OCI-LY1 (cell line): ENCODE measurements around the gene PRPF18.

ENCODE experiments used
- H2AFZ ChIP-seq: fragments of 200-600 bp; sonication (generic), shearing (Covaris generic); 2 replicates; pipeline ENCODE4 v1.6.0; 2014; ENCODE audit warnings: antibody characterized with exemption, mild to moderate bottlenecking, low read length
- H3F3A ChIP-seq: fragments of 200-600 bp; sonication (generic), shearing (Covaris generic); 2 replicates; pipeline ENCODE4 v1.6.0; 2014; ENCODE audit warnings: mild to moderate bottlenecking, antibody characterized with exemption, low read length, moderate library complexity; ENCODE audit not compliant: insufficient read depth
- H3K27ac ChIP-seq: fragments of 200-600 bp; sonication (generic); 2 replicates; pipeline ENCODE4 v1.5.1; 2014; ENCODE audit warnings: low read length, mixed run types, mild to moderate bottlenecking, low read depth; ENCODE audit not compliant: poor library complexity, severe bottlenecking
- H3K27me3 ChIP-seq: fragments of 200-600 bp; sonication (generic); 2 replicates; pipeline ENCODE4 v1.6.0; 2014; ENCODE audit warnings: antibody characterized with exemption, mild to moderate bottlenecking, low read length, moderate library complexity; ENCODE audit not compliant: insufficient read depth
- H3K36me3 ChIP-seq: fragments of 200-600 bp; sonication (generic); 2 replicates; pipeline ENCODE4 v1.6.1; 2014; ENCODE audit warnings: mild to moderate bottlenecking, antibody characterized with exemption, low read length, moderate library complexity, mixed read lengths; ENCODE audit not compliant: insufficient read depth
- H3K4me1 ChIP-seq: fragments of 200-600 bp; sonication (generic); 2 replicates; pipeline ENCODE4 v1.5.1; 2014; ENCODE audit warnings: mild to moderate bottlenecking, low read length, moderate library complexity; ENCODE audit not compliant: insufficient read depth, severe bottlenecking
- H3K4me2 ChIP-seq: fragments of 200-600 bp; sonication (generic), shearing (Covaris generic); 2 replicates; pipeline ENCODE4 v1.6.1; 2014; ENCODE audit warnings: low read length
- H3K4me3 ChIP-seq: fragments of 200-600 bp; sonication (generic); 2 replicates; pipeline ENCODE4 v1.5.1; 2014; ENCODE audit warnings: low read length, low read depth, mild to moderate bottlenecking, mixed read lengths; ENCODE audit not compliant: poor library complexity, severe bottlenecking
- H3K79me2 ChIP-seq: fragments of 200-600 bp; shearing (Covaris generic); 2 replicates; pipeline ENCODE4 v1.6.1; 2016; ENCODE audit warnings: mixed run types, low read length, mixed read lengths; ENCODE audit not compliant: insufficient read depth
- H3K9ac ChIP-seq: fragments of 200-600 bp; sonication (generic), shearing (Covaris generic); 2 replicates; pipeline ENCODE4 v1.6.1; 2014; ENCODE audit warnings: mild to moderate bottlenecking, low read length, mixed read lengths
- H3K9me2 ChIP-seq: fragments of 200-600 bp; sonication (generic), shearing (Covaris generic); 2 replicates; pipeline ENCODE4 v1.6.1; 2014; ENCODE audit warnings: low read depth, mild to moderate bottlenecking, low read length, mixed read lengths
- H3K9me3 ChIP-seq: fragments of 200-600 bp; shearing (Covaris generic); 2 replicates; pipeline ENCODE4 v1.6.1; 2014; ENCODE audit warnings: low read length, mixed read lengths
- H4K20me1 ChIP-seq: fragments of 200-600 bp; sonication (generic), shearing (Covaris generic); 2 replicates; pipeline ENCODE4 v1.6.0; 2016; ENCODE audit warnings: mild to moderate bottlenecking, low read length; ENCODE audit not compliant: insufficient read depth
- CTCF ChIP-seq: fragments of 200-600 bp; sonication (generic), shearing (Covaris generic); IDR thresholded peaks from 2 replicates; pipeline ENCODE4 v1.5.1; 2017; ENCODE audit warnings: mild to moderate bottlenecking, antibody characterized with exemption, low read length, moderate library complexity, mixed read lengths
- EZH2 ChIP-seq: fragments of 200-600 bp; sonication (generic), shearing (Covaris generic); IDR thresholded peaks from 2 replicates; pipeline ENCODE4 v1.8.0; 2017; ENCODE audit warnings: borderline replicate concordance, mixed run types, mild to moderate bottlenecking, antibody characterized with exemption, low read length, moderate library complexity, mixed read lengths

Gene PRPF18

GRCh38 chr10:13650961-13651360 is 64.2 kb downstream of the PRPF18 start:
- Histone ChIP-seq H3K79me2 (no peaks in the 10 kb centered on the region), H3K36me3 (no peaks in the 10 kb centered on the region; the same call in 1 of the 2 replicates), H3K9me2 (no peaks in the 10 kb centered on the region), H4K20me1 (no peaks in the 10 kb centered on the region), H3K9ac (no peak overlapping the region), H3K27ac (no peak overlapping the region), H2AFZ (no peak overlapping the region), H3K9me3 (no peaks in the 10 kb centered on the region), H3K4me3 (no peak overlapping the region), H3F3A (no peaks in the 10 kb centered on the region), H3K4me1 (no peaks in the 10 kb centered on the region), H3K27me3 (no peaks in the 10 kb centered on the region), H3K4me2 (no peak overlapping the region)
- no peak for TF ChIP-seq EZH2

GRCh38 chr10:13651969-13652720 is 65.4 kb downstream of the PRPF18 start:
- Histone ChIP-seq H3K9me2 (no peaks in the 10 kb centered on the region), H3K79me2 (no peaks in the 10 kb centered on the region), H3F3A (no peaks in the 10 kb centered on the region), H3K4me2 (no peak overlapping the region), H2AFZ (no peak overlapping the region), H4K20me1 (no peaks in the 10 kb centered on the region), H3K27me3 (no peaks in the 10 kb centered on the region), H3K36me3 (no peaks in the 10 kb centered on the region), H3K4me1 (no peaks in the 10 kb centered on the region), H3K9ac (no peak overlapping the region), H3K9me3 (no peaks in the 10 kb centered on the region), H3K27ac (no peak overlapping the region), H3K4me3 (no peak overlapping the region)
- TF ChIP-seq CTCF (no peak), EZH2 (no peak)

- Histone ChIP-seq H3K9me2 (no peaks in the 10 kb centered on the region), H4K20me1 (no peaks in the 10 kb centered on the region), H3K27ac (no peak overlapping the region), H3K4me3 (no peak overlapping the region), H3F3A (no peaks in the 10 kb centered on the region), H2AFZ (no peak overlapping the region), H3K27me3 (no peaks in the 10 kb centered on the region), H3K9ac (no peak overlapping the region), H3K4me2 (no peak overlapping the region), H3K9me3 (no peaks in the 10 kb centered on the region), H3K4me1 (no peaks in the 10 kb centered on the region), H3K79me2 (no peaks in the 10 kb centered on the region), H3K36me3 (no peaks in the 10 kb centered on the region)
- no peak for TF ChIP-seq CTCF
- no peak for TF ChIP-seq EZH2
Measured at GRCh38 chr10:13652860-13653259, 66.1 kb downstream of the PRPF18 start.
